HG03342 (cell line): ENCODE data around the gene TRAF3.

Experiments
- ATAC-seq: cut with Tn5 transposase; IDR thresholded peaks from one replicate; pipeline ENCODE4 v1.9.1; 2021; ENCODE audit warnings: mild to moderate bottlenecking, moderate library complexity; ENCODE audit not compliant: unreplicated experiment

TRAF3 gene

GRCh38 chr14:102905116-102906108, 128.2 kb downstream of the TRAF3 start:
- ATAC-seq: no peak

DNA sequence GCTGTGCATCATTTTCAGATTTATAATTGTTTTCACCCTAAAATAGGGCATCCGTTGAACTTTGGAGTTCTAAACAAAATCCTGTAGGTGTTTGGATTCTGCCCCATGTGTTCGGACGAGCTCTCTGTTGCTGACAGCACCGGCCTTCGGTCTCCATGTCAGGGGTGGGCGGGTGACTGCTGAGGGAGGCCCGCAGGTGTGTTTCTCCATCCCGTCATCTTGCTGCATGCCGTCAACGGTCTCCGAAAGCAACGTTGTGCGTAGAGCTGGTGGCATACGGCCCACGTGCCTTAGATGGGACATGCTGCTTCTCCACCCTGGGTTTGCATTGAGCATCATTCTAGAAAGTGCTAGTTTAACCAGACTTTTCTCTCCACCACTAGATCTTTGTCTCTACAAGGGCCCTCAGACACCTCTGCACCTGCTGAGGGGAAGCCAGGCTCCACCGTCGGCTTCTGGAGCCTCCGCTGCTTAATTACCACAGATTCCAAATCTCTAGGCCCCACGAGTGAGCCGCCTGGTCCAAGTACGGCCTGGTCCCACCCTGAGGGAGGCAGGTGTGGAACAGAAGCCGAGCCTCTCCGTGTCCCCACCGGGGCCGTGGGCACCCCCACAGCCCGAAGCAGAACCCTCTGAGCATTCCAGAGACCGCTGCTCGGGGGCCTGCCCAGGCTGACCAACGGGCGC, 129.5 kb downstream of the TRAF3 start:
- ATAC-seq: no peak

- no peak for ATAC-seq
Observed at GRCh38 chr14:102907303-102907844, 130.1 kb downstream of the TRAF3 start.

GRCh38 chr14:102907980-102908730, 130.9 kb downstream of the TRAF3 start:
- ATAC-seq: no peak

DNA sequence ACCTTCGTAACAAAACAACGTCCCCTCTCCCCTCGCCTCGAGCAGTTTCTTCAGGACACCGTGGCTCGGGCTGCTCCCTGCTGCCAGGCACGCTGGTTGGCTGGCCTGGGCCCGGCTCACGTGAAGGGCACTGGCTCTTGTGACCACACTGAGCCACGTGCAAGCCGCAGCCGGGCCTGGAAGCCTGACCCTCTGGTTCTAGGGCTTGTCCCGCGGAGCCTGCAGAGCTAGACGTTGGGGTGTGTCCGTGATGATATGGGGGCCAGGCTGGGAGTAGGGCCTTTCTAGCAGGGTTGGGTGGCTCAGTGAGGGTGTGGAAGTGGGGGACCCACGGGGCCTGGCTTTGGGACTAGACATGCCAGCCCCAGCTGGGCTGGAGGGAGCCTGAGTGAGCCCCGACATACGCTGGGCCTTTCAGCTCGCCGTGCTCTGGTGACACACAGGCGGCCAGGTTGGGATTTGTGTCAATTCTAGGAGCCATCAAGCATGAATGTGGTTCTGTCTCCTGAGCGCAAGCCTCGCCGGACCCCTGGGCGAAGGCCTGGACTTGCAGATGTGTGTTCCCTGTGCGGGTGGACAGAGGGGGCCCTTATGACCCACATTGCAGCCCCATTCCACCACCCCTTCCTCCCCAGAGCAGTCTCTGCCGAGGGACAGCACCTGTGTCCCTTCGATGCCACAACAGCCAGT, 131.7 kb downstream of the TRAF3 start:
- ATAC-seq: no peak

- no peak for ATAC-seq
Observed at GRCh38 chr14:102909462-102909861, 132.2 kb downstream of the TRAF3 start.

- no peak for ATAC-seq
Observed at GRCh38 chr14:102909911-102910310, 132.7 kb downstream of the TRAF3 start.

GRCh38 chr14:102910442-102910841, 133.2 kb downstream of the TRAF3 start:
- ATAC-seq: no peak

- ATAC-seq: no peak
Observed at GRCh38 chr14:102911541-102911951, 134.3 kb downstream of the TRAF3 start.

- ATAC-seq: no peak
Observed at GRCh38 chr14:102911991-102912761, 134.9 kb downstream of the TRAF3 start.

DNA sequence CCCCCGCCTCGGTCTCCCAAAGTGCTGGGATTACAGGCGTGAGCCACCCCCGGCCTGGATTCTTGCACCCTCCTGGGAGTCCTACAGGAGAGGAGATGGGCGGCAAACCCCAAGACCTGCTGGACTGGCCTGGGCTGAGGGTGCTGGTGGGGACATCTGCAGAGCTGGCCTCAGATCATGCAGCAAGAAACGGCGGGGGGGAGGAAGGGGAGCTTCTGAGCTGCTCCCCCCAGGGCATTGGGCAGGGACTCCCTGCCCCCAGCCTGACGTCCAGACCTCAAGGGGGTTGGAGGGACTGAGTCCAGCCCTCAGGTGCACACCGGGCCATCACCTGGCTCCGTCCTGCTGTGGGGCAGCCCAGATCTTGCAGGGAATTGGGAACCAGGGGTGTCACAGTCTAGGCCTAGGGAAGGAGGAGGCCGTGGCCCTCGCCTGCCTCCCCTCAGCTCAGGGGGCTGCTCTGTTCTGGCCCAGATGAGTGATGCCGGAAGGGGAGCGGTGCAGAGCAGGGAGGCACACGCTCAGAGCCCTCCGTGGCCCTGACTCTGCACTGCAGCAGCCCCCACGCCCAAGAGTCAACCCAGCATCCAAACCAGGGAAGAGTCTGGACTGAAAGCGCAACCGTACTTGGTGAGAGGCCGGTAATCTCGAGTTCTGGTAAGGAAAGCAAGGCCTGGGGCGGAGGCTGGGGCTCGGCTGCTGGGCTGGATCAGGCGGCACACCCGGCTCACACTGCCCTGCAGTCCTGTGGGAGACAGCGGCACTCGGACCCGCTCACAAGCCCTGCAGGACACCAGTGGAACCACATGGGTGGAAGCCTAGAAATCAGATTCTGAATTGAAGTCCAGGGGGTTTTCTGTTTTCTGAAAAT, 136.3 kb downstream of the TRAF3 start:
- no peak for ATAC-seq

GRCh38 chr14:102914474-102915291, 137.4 kb downstream of the TRAF3 start:
- no peak for ATAC-seq

GRCh38 chr14:102915292-102916110, 138.3 kb downstream of the TRAF3 start:
- ATAC-seq: no peak

DNA sequence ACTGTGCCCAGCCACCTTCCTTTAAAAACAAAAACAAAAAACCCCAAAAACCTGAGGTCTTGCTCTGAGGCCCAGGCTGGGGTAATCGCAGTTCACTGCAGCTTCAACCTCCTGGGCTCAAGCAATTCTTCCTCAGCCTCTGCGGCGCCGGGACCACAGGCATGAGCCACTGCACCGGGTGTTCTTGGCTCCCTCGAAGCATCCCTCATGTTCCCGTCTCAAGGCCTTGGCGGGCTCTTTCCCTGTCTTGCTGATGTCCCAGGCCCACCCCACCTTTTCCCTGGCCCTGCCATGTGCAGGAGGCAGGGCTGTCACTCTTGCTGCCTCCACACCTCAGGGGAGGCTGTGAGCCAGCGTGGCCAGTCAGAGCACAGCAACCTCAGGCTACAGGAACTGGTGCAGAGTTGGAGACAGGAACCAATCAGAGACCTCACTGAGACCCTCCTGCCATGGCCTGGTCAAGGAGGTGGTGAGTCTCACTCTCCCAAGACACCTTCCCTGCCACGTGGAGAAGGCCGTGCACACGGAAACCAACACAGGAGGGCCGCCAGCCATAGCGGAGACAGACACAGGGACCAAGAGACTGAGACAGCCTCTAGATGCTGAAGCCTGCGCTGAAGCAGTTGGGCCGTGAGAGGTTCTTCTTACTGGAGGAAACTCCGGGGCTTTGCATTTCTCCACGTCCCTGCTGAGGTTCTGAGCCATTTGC, 139.3 kb downstream of the TRAF3 start:
- no peak for ATAC-seq

GRCh38 chr14:102917056-102917385, 139.8 kb downstream of the TRAF3 start:
- no peak for ATAC-seq

- no peak for ATAC-seq
Observed at GRCh38 chr14:102917469-102918211, 140.4 kb downstream of the TRAF3 start.
